Thyroid gland (tissue), 4 donors: Measurements from ENCODE around the gene TGM5.

Experiments
- POLR2A ChIP-seq, 2 donors: fragments of 450-650 bp; IDR thresholded peaks; one replicate each; pipeline ENCODE4 v1.6.1; 2017; ENCODE audit warnings: antibody characterized with exemption in 2 of 2, mild to moderate bottlenecking in 2 of 2, moderate library complexity in 1 of 2
- TF ChIP-seq, protein P1 (sequence below), 6 experiments: fragments of 200-600 bp in 3 of 6; fragments of 450-650 bp in 3 of 6; sonication (generic) in 3 of 6; IDR thresholded peaks; one replicate each; pipeline ENCODE4 v1.5.1; 2016 to 2019; ENCODE audit warnings: antibody characterized with exemption in 6 of 6, mild to moderate bottlenecking in 2 of 6, inconsistent platforms in 1 of 6, moderate library complexity in 1 of 6

DNA sequence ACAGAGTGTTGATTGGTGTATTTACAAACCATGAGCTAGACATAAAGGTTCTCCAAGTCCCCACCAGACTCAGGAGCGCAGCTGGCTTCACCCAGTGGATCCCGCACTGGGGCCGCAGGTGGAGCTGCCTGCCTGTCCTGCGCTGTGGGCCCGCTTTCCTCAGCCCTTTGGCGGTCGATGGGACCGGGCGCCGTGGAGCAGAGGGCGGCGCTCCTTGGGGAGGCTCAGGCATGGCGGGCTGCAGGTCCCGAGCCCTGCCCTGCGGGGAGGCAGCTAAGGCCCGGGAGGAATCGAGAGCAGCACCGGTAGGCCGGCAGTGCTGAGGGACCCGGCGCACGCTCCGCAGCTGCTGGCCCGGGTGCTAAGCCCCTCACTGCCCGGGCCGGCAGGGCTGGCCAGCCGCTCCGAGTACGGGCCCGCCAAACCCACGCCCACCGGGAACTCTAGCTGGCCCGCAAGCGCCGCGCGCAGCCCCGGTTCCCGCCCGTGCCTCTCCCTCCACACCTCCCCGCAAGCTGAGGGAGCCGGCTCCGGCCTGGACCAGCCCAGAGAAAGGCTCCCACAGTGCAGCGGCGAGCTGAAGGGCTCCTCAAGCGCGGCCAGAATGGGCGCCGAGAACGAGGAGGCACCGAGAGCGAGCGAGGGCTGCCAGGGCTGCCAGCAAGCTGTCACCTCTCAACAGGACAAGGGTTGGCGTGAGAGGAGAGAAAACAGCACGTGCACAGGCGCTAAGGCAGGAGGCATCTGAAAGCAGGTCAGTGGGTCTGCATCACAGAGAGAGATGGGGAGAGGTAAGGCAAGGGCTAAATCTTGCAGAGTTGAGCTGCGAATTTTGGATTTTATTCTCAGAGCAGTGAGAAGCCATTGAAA lies 40.1 kb downstream of the TGM5 start:
- TF ChIP-seq, protein P1, sequence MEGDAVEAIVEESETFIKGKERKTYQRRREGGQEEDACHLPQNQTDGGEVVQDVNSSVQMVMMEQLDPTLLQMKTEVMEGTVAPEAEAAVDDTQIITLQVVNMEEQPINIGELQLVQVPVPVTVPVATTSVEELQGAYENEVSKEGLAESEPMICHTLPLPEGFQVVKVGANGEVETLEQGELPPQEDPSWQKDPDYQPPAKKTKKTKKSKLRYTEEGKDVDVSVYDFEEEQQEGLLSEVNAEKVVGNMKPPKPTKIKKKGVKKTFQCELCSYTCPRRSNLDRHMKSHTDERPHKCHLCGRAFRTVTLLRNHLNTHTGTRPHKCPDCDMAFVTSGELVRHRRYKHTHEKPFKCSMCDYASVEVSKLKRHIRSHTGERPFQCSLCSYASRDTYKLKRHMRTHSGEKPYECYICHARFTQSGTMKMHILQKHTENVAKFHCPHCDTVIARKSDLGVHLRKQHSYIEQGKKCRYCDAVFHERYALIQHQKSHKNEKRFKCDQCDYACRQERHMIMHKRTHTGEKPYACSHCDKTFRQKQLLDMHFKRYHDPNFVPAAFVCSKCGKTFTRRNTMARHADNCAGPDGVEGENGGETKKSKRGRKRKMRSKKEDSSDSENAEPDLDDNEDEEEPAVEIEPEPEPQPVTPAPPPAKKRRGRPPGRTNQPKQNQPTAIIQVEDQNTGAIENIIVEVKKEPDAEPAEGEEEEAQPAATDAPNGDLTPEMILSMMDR (IDR thresholded peaks at IDR 0.05): no peak
- TF ChIP-seq POLR2A (IDR thresholded peaks at IDR 0.05): no peak
